Brain microvascular endothelial cell (primary cell): ENCODE data around the gene DPF1.

Experiments used
- DNase-seq: peaks from one replicate; pipeline ENCODE4 v3.0.0-alpha.2; 2020
- H3K27ac ChIP-seq: fragments of 250-450 bp; sonication (Bioruptor Pico); 2 replicates; pipeline ENCODE4 v1.5.1; 2020; ENCODE audit warnings: mild to moderate bottlenecking, moderate library complexity
- H3K27me3 ChIP-seq: fragments of 250-450 bp; sonication (Bioruptor Pico); replicated peaks from 2 replicates; pipeline ENCODE4 v1.5.1; 2020; ENCODE audit warnings: mild to moderate bottlenecking
- H3K36me3 ChIP-seq: fragments of 250-450 bp; sonication (Bioruptor Pico); replicated peaks from 2 replicates; pipeline ENCODE4 v1.5.1; 2020; ENCODE audit warnings: mild to moderate bottlenecking
- H3K4me3 ChIP-seq: 2 replicates; pipeline ENCODE4 v1.5.1; 2011; ENCODE audit warnings: low read depth, mild to moderate bottlenecking, control low read depth, low read length, moderate library complexity
- CTCF ChIP-seq: IDR thresholded peaks from 2 replicates; pipeline ENCODE4 v1.5.1; 2011; ENCODE audit warnings: low read depth, mild to moderate bottlenecking, moderate library complexity, low read length, control low read depth, inconsistent platforms; ENCODE audit errors: missing control alignments
- in situ Hi-C: cut with HindIII; loops from 2 replicates; pipeline ENCODE4 v1.10.0; 2017; ENCODE audit warnings: low sequenced_read_pairs, low pct_ligation_motif_present

DPF1 gene

GRCh38 chr19:38223617-38224013 lies 407 bp downstream of the DPF1 start:
- Histone ChIP-seq H3K27me3 (no peaks in the 10 kb centered on the region), H3K27ac (no peak overlapping the region), H3K4me3 (peak overlapping the region; percentile 67), H3K36me3 (no peaks in the 10 kb centered on the region)
- DNase-seq = no peak
- in situ Hi-C loops = no loop called here
- no peak for TF ChIP-seq CTCF

GRCh38 chr19:38223119-38223523 lies 901 bp downstream of the DPF1 start:
- H3K4me3 ChIP-seq = no peak overlapping the region
- no peaks in the 10 kb centered on the region for H3K27me3 ChIP-seq

GRCh38 chr19:38221919-38222830 lies 1.8 kb downstream of the DPF1 start:
- in situ Hi-C loops = no loop called here
- no peak for DNase-seq
- no peak for TF ChIP-seq CTCF
- no peaks in the 10 kb centered on the region for H3K27me3 ChIP-seq
- H3K36me3 ChIP-seq = no peaks in the 10 kb centered on the region
- no peak overlapping the region for H3K4me3 ChIP-seq
- no peak overlapping the region for H3K27ac ChIP-seq

More at GRCh38 chr19:38223119-38223523, 901 bp downstream of the DPF1 start:
- H3K27ac ChIP-seq = no peak overlapping the region
- no peak for TF ChIP-seq CTCF
- H3K36me3 ChIP-seq = no peaks in the 10 kb centered on the region
- DNase-seq = no peak
- in situ Hi-C loops = no loop called here

GRCh38 chr19:38221421-38221820 lies 2.6 kb downstream of the DPF1 start:
- H3K36me3 ChIP-seq = no peaks in the 10 kb centered on the region
- TF ChIP-seq CTCF = no peak
- H3K27ac ChIP-seq = no peak overlapping the region
- H3K4me3 ChIP-seq = no peak overlapping the region
- no peaks in the 10 kb centered on the region for H3K27me3 ChIP-seq
- no peak for DNase-seq
- in situ Hi-C loops = no loop called here

- Histone ChIP-seq H3K4me3 (no peak overlapping the region), H3K27me3 (no peaks in the 10 kb centered on the region), H3K27ac (no peak overlapping the region), H3K36me3 (no peaks in the 10 kb centered on the region)
- in situ Hi-C loops = no loop called here
- no peak for DNase-seq
- TF ChIP-seq CTCF = no peak
Observed at GRCh38 chr19:38219221-38219620, 4.8 kb downstream of the DPF1 start.
